HG03460 (cell line): Measurements from ENCODE around the gene FGA.

Source experiments
- ATAC-seq: cut with Tn5 transposase; IDR thresholded peaks from one replicate; pipeline ENCODE4 v1.9.1; 2021; ENCODE audit not compliant: unreplicated experiment

The FGA gene

DNA sequence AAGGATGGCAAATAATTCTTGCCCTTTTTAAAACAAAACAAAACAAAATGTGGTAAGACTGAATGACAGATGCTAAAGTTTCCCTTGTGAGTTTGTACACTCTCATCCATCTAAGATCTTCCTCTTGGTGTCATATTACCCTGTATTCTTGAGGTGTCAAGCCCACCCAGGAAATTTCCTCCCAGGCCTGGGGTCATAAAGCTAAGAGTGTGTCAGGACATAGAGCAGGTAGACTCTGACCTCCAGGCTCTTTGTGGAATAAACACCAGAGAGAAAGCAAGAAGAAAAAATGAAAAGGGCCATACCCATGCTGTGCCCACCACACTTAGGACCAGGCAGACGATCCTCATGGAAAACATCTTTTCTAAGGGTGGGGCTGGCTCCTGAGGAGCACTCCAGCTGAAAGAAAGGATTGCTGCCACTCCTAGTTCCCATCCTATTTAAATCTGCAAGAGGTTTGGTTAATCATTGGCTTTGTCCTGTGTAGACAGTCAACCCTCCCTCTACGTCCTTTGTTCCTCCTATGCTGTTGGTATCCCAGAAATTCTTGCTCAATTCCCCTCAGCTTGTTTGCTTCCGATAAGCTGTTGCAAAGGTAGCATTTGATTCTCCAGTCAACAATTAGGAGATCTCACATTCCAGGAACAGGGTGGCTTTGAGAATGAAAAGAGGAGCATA is at the start of gene FGA:
Gene FGA (minus strand): TSS at position 414 of the 678 bp plus-strand sequence. CDS start 55 bp downstream, at position 359.
- no peak for ATAC-seq

DNA sequence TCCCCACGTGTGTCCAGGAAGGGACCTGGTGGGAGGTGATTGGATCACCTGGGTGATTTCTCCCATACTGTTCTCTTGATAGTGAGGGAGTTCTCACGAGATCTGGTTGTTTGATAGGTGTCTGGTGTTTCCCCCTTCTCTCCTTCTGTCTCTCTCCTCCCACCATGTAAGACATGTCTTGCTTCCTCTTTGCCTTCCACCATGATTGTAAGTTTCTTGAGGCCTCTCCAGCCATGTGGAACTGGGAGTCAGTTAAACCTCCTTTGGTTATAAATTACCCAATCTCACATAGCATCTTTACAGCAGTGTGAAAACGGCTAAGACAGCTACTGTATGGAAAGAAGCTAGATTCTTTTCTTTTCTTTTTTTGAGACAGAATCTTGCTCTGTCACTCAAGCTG is 43.5 kb upstream of the FGA start:
- no peak for ATAC-seq

DNA sequence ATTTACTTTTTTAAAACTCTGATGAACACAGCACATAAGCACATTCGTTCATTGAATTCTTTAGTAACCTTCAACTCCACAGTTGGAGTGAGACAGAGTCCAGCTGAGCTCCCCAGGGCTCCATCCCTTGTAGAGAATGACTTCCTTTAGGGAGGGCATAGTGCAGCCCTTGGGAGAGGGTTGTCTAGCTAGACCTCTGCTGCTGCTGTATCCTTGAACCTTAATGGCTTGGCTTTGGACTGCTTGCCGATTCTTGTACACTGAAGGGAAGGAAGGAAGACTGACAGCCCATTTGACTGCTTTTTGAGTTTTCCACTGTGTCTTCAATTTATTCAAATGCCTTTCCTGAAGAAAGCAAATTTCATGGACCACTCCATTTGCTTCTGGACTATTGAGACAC is 41.3 kb upstream of the FGA start:
- ATAC-seq, result no peak

DNA sequence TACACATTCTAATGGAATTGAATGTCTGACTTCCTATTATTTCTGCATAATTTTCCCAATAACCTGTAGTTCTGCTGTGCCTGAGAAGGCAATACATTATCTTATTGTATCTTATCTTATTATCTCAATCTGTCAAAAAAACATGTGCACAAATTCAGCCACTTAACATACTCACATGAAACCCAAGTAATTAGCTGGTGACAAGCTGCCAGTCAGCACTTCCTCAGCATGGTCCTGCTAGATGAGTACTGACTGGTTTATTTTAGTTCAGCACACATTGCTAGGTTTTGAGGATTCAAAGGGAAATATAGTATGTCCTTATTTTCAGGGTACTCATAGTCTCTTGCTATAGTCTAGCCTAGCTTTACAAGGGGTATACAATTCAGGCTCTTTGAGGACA is 39.8 kb upstream of the FGA start:
- no peak for ATAC-seq

DNA sequence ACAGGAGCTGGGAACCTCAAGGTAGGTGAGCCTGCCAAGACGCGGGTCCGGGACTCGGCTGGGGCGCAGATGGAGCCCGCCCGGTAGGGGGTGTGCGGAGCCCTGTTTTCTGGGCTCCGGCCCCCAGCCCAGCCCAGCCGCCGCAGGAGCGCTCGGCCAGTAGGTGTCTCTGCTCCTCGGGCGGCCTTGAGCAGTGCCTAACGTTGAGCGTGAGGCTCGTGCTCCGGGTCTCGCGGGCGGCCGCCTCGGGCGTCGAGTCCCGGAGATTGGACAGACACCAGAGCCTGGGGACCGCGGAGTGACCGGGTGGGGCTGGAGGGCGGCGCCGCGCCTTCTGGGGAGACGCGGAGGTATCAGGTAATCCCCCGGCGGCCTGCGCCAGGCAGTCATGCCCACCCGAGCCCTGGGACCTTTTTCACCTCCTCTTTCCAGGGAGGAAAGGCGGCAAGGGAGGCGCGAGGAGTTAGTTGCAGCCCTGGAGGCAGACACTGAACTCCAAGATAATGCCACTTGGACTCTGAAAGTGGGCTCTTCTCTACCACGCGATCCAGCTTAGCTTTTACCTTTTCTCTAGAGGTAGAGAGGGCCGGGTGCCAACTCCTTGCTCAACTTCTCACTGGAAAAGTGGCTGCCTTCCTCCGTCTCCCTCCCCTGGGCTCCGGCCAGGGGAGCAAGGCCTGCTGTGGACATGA is 36.4 kb upstream of the FGA start:
- peak; percentile 93 for ATAC-seq

DNA sequence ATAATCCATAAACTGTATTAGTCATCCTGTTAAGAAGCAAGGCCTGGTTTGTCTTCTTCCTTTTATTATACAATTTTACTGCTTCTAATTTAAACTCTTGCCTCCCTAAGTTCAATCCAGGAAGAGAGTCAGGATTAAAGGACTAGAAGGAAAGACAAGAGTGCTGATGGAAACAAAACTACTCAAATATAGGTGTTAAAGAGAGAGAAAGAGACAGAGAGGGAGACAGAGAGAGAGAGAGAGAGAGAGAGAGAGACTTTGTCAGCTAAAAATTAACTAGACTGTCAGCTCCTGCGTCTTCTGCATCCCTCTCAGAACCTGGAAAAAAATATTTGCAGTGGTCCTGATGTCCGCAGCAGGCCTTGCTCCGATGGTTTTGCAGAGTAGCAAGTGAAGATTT is 35.4 kb upstream of the FGA start:
- ATAC-seq, result no peak

DNA sequence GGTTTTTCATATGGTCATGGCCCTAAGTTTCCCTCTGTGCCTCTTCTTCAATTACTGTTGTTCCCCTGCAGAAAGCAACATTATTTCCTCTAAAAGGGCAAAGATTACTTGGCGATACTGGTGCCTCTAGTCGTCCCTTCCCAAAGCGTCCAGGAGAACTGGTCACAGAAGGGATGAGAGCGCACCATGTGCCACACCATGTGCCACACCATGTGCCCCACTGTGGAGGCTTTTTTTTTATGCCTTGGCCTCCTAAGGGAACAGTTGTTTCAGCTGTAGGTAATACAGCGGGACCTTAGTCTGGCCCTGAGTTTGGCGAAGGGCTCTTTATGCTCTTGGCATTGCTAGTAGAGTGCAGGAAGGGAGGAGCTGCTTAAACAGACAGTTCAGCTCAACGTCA is 33.5 kb upstream of the FGA start:
- no peak for ATAC-seq

DNA sequence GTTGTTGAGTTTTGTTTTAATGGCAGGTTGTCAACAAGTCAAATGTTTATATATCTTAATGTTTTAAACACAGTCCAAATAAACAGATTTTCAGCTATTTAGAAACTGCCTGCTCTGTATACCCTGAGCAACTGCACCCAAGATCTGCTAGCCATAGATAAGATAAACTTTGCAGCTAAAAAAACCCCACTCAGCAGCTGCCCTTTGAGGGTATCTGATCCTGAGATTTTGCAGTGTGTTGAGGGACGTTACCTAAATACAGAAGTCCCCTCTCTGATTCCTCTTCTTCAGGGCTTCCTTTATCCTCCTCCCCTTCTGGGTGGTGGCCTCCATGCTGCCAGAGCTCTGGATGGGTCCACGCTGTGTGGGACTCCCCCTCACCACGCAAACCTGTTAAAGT is 32.9 kb upstream of the FGA start:
- no peak for ATAC-seq

DNA sequence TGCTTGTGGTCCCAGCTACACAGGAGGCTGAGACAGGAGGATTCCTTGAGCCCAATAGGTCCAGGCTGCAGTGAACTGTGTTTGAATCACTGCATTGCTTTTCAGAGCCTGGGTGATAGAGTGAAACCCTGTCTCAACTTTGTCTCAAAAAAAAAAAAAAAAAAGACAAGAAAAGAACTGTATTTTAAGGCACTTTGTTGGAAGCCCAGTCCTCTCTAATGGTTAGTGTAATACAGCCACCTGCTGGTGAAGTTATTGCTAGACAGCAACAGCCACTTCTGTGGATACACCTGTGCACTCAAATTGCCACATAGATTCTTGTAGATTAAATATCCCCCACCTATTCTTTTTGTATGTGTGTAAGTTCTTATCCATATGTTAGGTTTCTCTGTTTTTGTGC is 32.1 kb upstream of the FGA start:
- peak; percentile 42 for ATAC-seq

DNA sequence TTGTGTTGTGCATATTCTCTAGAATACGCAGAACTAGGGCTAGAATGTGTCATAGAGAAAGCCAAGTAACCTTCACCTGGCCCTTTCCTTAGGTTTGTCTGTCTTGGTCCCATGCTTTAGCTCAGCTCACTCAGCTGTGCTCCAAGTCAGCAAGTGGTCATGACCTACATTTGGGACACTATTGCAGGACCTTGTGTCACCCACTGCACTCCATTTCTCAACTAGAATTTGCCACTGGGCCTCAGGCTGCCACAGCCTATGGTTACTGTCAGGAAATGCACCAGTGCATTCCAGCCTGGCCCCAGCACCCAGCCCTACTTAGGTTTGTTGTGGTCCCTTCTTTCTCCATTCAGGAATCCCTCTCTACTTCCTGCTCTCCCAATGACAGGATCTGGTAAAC is 29.6 kb upstream of the FGA start:
- no peak for ATAC-seq

DNA sequence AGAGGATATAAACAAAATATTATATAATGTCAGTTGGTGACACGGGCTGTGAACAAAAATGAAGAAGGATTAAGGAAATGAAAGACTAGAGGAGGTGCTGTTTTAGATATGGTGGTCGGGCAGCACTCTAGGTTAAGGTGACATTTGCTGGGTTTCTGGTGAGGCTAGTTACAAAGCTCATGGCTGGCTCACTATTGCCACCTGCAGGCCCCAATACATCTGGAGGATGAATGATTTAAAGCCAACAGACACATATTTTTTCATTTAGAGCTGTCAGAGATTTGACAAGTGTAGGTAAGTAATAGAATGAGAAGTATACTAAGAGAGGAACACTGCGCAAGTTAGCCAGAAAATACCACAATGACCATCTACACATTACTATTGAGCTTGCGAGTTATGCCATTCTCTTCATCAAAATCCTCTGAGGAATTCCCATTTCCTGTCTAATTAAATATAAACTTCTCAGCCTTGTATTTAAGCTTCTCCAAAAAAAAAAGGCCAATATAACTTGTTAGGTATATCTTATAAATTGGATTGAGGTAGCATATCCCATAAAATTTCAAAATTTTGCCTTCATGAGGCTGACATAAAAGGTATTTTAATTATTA is 28.3 kb upstream of the FGA start:
- peak; percentile 61 for ATAC-seq

DNA sequence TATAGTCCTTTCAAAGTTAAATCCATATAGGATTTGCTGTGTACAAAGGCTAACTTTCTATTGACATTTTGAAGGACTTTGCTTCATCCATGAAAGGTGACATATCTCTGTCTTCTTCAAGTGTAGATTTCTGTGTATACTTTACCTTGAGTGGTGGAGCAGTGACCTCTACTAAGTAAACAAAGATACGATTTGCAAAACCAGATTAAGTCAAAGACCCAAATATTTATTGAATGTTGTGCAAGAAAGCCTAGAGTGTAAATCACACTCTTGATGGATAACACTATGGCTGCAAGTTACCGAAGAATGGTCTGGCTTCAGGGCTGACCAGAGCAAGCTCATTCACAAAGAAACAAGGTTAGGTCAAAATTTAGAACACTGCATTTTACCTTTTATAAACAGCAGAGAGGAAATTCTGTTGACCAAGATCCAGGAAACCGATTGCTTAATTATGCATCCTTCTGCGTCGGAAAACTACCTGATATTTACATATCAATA is 27.3 kb upstream of the FGA start:
- no peak for ATAC-seq

DNA sequence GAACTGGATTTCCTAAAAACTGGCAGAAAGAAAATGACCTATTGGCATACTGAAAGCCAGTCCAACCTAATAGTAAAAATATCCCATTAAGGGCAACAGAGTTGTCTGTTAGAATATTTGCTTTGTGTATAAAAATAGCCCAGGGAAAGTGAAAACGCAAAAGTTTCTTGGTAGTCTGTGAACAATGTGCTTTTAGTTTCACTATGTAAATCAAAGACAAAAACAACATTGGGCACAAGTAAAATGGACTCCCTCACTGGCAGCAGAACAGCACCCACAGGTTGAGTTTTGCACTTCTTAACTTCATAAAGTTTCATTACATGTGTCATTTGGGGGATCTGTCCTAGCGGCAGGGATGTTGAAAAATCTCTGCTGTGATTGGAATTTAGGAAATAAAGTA is 26.2 kb upstream of the FGA start:
- ATAC-seq, result peak; percentile 93

DNA sequence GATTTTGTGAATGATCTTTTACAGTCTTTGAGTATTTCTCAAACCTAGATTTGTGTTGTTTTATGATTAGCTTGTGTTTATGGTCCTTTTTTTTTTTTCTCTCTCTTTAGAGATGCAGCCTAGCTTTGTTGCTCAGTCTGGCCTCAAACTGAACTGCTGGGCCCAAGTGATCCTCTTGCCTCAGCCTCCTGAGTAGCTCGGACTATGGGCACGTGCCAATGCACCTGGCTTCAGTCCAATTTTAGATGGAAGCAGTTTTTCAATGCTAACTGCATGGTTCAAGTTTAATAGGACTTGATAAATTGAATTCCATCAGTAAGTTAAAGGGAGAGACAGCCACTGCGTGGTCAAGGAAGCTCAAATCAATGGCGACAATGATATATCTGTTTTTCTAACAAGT is 25.7 kb upstream of the FGA start:
- ATAC-seq, result no peak

DNA sequence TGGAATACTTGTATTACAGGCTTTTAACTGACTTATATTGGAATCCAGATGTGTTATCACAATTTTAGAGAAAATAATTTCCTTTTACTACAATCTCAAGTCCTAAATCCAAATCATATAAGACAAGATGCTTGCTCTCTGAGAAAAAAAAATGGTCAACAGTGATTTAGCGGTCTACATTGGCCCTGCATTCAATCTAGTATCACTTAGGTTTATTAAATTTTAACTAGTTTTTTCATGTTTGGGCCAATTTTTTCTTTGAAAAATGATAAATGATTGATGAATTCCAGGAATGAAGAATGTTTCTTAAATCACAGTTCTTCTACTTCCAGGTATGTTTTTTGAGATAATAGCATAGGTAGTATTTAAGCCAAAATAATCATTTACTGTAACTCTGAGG is 24.7 kb upstream of the FGA start:
- ATAC-seq, result no peak

DNA sequence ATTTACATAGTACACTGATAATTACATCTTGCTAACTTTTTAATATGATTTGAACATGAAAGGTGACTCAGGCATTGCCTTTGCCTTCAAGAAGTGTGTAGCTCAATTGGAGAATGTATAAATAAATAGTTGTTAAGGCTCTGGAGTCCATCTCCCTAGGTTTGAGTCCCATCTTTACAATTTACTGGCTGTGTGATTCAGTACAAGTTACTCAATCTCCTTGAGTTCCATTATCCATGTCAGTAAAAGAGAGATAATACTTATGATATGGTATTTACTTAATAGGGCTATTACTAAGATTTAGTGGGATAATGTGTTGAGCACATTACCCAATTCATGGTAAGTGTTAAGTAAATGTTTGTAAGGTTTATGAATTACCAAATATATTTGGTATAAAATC is 23.8 kb upstream of the FGA start:
- no peak for ATAC-seq

DNA sequence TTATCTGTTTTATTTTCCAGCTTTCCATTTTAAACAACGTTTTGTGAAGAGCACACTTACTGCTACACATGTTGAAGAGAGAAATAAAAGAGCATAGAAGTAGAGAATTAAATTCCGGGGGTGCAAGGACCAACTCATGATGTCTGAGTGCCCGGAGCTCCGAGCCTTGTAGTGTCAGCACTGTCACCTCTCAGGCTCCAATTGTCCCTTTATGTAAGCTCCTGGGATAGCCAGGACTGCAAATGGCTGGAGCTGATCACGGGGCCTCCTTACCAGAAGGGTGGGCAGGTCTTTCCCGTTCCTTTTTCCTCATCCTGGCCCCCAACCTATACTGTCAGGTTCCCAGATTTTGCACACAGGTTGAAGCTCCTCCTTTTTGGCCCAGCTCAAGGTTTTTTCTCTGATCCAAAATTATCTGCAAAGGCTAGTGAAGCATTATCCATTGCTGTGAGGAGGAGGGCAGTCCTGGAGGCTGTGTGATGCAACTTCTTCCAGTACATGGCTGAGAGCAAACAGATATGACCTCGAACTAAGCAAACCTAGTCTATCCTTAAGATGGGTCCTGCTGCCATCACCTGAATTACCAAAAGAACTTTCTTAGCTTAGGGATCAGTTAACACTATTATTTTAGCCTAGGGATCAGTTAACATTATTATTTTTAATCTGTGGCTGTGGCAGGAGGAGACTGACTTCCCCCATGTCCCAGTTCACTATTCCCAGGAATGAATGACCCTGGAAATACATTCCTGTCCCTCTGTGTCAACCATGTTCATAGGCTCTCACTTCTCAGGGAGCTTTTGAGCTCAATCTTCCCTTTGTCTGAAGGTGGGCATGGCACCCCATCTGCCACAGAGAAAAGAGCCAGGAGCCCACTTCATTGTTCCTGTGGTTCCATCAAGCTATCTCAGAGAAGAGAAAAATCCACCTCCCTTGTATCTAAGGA is 22.2 kb upstream of the FGA start, which contains the start of gene FGG:
Gene FGG (minus strand): TSS at position 185 of the 943 bp plus-strand sequence. CDS start 47 bp downstream, at position 138.
- ATAC-seq, result no peak

DNA sequence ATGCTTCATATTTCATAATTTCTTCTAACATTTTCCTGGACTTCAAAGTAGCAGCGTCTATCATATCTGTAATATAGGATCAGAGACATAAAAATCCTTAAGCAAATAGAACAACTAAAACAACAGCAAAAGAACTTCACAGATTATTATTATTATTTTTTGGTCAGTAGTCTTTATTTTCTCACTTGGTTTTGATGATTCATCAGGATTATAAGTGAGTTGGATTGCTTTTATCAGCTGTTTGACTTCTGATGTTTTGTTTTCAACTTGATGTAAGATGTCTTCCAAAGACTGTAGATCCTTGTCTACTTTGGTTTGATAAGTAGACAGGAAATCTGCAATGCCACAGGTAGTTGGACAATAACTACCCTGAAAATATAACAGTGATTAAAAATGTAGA is 21.3 kb upstream of the FGA start:
- ATAC-seq, result no peak

DNA sequence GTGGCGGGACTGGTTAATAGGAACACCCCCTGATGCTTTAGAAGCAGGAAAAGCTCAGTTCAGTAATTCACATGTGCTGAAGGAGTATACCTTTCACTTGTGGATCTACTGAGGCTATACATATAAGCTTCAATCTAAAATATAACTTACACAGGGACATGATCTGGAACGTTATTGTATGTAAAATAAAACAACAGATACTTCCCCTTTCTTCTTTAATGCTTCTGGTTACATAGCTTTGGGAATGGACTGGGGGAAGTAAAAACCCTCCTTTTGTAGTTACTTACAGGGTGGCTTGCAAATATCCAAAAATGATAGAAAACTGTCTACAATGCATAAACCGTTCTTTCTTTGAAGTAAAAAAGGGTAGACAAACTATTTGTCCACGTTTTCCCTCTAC is 20.0 kb upstream of the FGA start:
- ATAC-seq, result no peak

DNA sequence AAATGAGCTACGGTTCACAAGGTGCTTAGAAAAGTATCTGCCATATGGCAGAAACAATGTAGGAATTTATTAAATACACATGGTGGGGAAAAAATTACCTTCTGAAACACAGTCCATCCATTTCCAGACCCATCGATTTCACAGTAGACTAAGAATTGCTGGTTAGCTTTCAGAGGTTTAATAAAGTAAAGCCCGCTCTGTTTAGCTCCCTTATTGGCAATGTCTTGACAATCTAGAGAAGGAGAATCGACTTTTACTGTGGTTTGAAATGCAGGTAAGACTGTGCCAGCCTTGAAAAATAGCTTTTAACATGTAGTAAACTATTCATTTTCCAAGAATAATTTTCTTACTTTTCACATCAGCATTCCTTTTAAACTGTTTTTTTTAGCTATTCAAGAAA is 19.0 kb upstream of the FGA start:
- no peak for ATAC-seq
